H1 (cell line): ENCODE results near the gene RPL22L1. TPM values are rescaled to one million over a fixed set of nuclear protein-coding genes. Genes with fewer than 3 reads are reported as not detected.
A peak's percentile ranks its signal among the peaks of the same experiment; 100 is the strongest.

Experiments used
- ASH2L ChIP-seq: fragments of 200-600, 300-600 bp; sonication (generic); IDR thresholded peaks from one replicate; pipeline ENCODE4 v1.7.1; 2017; ENCODE audit warnings: low read length
- CHD2 ChIP-seq: IDR thresholded peaks from 2 replicates; pipeline ENCODE4 v1.6.1; 2012; ENCODE audit warnings: low read length, improper control_type of control experiment
- CREB1 ChIP-seq: IDR thresholded peaks from 2 replicates; pipeline ENCODE4 v1.6.1; 2012; ENCODE audit warnings: inconsistent platforms
- EZH2 ChIP-seq: fragments of 200-600 bp; sonication (generic); IDR thresholded peaks from 2 replicates; pipeline ENCODE4 v1.7.1; 2012; ENCODE audit warnings: low read depth, mild to moderate bottlenecking, moderate library complexity, low read length, inconsistent platforms; ENCODE audit not compliant: severe bottlenecking
- KDM4A ChIP-seq: IDR thresholded peaks from one replicate; pipeline ENCODE4 v1.7.1; 2012; ENCODE audit warnings: low read depth, mild to moderate bottlenecking, moderate library complexity, low read length, inconsistent platforms; ENCODE audit not compliant: severe bottlenecking
- PHF8 ChIP-seq: fragments of 200-600 bp; sonication (generic); conservative IDR thresholded peaks from 2 replicates; pipeline ENCODE4 v1.7.1; 2012; ENCODE audit warnings: low read depth, mild to moderate bottlenecking, inconsistent platforms, low read length, moderate library complexity
- POLR2A ChIP-seq, 2 experiments: IDR thresholded peaks; 1 replicate in 1 of 2; 2 replicates in 1 of 2; pipeline ENCODE4 v1.6.1; 2011; ENCODE audit warnings: low read depth in 2 of 2, low read length in 2 of 2, mild to moderate bottlenecking in 2 of 2; ENCODE audit errors: control extremely low read depth in 1 of 2
- POLR2AphosphoS5 ChIP-seq: IDR thresholded peaks from 2 replicates; pipeline ENCODE4 v1.6.1; 2011; ENCODE audit warnings: low read depth, low read length
- RNF2 ChIP-seq: fragments of 200-900, 300-1000 bp; sonication (generic); IDR thresholded peaks from 2 replicates; pipeline ENCODE4 v1.7.1; 2016; ENCODE audit warnings: borderline replicate concordance, low read depth, mild to moderate bottlenecking, antibody characterized with exemption, low read length; ENCODE audit not compliant: poor library complexity, severe bottlenecking; ENCODE audit errors: missing control alignments
- SP4 ChIP-seq: IDR thresholded peaks from 2 replicates; pipeline ENCODE4 v1.6.1; 2012; ENCODE audit warnings: low read length, inconsistent platforms
- TAF1 ChIP-seq: IDR thresholded peaks from 2 replicates; pipeline ENCODE4 v1.6.1; 2011; ENCODE audit warnings: mild to moderate bottlenecking, low read depth, low read length
- TAF7 ChIP-seq: optimal IDR thresholded peaks from 2 replicates; pipeline ENCODE3; 2011; ENCODE audit warnings: low read depth, mild to moderate bottlenecking, inconsistent platforms, low read length, moderate library complexity, borderline replicate concordance
- TBP ChIP-seq: IDR thresholded peaks from 2 replicates; pipeline ENCODE4 v1.6.1; 2011; ENCODE audit warnings: low read depth, low read length, improper control_type of control experiment
- YY1 ChIP-seq: IDR thresholded peaks from 2 replicates; pipeline ENCODE4 v1.6.1; 2011; ENCODE audit warnings: low read depth, mild to moderate bottlenecking, low read length
- ZNF274 ChIP-seq: IDR thresholded peaks from 2 replicates; pipeline ENCODE4 v1.7.0; 2012; ENCODE audit warnings: low read length, borderline replicate concordance; ENCODE audit errors: extremely low read depth
- polyA plus RNA-seq, 7 experiments: library from polyadenylated mRNA; depleted of rRNA in 3 of 7; stranded (reverse) in 5 of 7; unstranded in 2 of 7; fragments of >200 nt in 5 of 7; fragments of 200-250 nt in 2 of 7; gene quantifications; 1 replicate in 5 of 7; 2 replicates in 1 of 7; 4 replicates in 1 of 7; pipeline versions ENCODE4 v1.2.1 to v1.2.3, GENCODE V29; 2011 to 2013; ENCODE audit warnings: missing spikeins in 2 of 7, mixed read lengths in 2 of 7
- total RNA-seq: library from RNA; stranded (reverse); fragmentation: NEBNext Ultra II Directional; extraction: Animal tissue kit (Norgen Biotek cat#: 25700); gene quantifications from 2 replicates; pipeline ENCODE4 v1.2.1, GENCODE V29; 2021
- TF ChIP-seq, protein P1 (sequence below): IDR thresholded peaks from 2 replicates; pipeline ENCODE4 v1.6.1; 2012; ENCODE audit warnings: inconsistent platforms
- TF ChIP-seq, protein P2 (sequence below): IDR thresholded peaks from 2 replicates; pipeline ENCODE4 v1.6.1; 2012; ENCODE audit warnings: inconsistent platforms
- TF ChIP-seq, protein P3 (sequence below): IDR thresholded peaks from 2 replicates; pipeline ENCODE4 v1.6.1; 2011; ENCODE audit warnings: low read depth, mild to moderate bottlenecking, low read length; ENCODE audit not compliant: insufficient read depth

The RPL22L1 gene
- total and polyA plus RNA-seq, 2 of the 8 experiments (the other 6 are each of a cell fraction or from before 2014, with no cell fraction given): 99.9 to 280 TPM

- TF ChIP-seq ASH2L (peak; percentile 63), CREB1 (peak; percentile 77), TBP (0 out of 2 replicates have a peak, but pooled peaks have one; percentile 28), RNF2 (peak; percentile 72), KDM4A (peak; percentile 95), TAF7 (peak; percentile 26), ZNF274 (no peak), SP4 (peak; percentile 63; the same call in 1 of the 2 replicates), POLR2AphosphoS5 (0 out of 2 replicates have a peak, but pooled peaks have one; percentile 27), PHF8 (peak; percentile 75), POLR2A (IDR thresholded peaks at IDR 0.05; ENCODE audit: control extremely low read depth in 1 of 2, low read depth in 2 of 2, low read length in 2 of 2) (peak in 1 of 2 experiments; percentile 51; a peak in 1 of 3 replicates), EZH2 (peak; percentile 37), TAF1 (peak; percentile 47), CHD2 (no peak), YY1 (no peak)
- TF ChIP-seq, protein P1, sequence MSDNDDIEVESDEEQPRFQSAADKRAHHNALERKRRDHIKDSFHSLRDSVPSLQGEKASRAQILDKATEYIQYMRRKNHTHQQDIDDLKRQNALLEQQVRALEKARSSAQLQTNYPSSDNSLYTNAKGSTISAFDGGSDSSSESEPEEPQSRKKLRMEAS: peak; percentile 100
- TF ChIP-seq, protein P2, sequence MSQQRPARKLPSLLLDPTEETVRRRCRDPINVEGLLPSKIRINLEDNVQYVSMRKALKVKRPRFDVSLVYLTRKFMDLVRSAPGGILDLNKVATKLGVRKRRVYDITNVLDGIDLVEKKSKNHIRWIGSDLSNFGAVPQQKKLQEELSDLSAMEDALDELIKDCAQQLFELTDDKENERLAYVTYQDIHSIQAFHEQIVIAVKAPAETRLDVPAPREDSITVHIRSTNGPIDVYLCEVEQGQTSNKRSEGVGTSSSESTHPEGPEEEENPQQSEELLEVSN: peak; percentile 99
- TF ChIP-seq, protein P3, sequence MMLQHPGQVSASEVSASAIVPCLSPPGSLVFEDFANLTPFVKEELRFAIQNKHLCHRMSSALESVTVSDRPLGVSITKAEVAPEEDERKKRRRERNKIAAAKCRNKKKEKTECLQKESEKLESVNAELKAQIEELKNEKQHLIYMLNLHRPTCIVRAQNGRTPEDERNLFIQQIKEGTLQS: peak; percentile 91
Observed at GRCh38 chr3:170908235-170909116, 38.5 kb upstream of the RPL22L1 start, which contains the start of gene EIF5A2 (continued).
